ENCODE data around the gene TMCO5A.

DNA sequence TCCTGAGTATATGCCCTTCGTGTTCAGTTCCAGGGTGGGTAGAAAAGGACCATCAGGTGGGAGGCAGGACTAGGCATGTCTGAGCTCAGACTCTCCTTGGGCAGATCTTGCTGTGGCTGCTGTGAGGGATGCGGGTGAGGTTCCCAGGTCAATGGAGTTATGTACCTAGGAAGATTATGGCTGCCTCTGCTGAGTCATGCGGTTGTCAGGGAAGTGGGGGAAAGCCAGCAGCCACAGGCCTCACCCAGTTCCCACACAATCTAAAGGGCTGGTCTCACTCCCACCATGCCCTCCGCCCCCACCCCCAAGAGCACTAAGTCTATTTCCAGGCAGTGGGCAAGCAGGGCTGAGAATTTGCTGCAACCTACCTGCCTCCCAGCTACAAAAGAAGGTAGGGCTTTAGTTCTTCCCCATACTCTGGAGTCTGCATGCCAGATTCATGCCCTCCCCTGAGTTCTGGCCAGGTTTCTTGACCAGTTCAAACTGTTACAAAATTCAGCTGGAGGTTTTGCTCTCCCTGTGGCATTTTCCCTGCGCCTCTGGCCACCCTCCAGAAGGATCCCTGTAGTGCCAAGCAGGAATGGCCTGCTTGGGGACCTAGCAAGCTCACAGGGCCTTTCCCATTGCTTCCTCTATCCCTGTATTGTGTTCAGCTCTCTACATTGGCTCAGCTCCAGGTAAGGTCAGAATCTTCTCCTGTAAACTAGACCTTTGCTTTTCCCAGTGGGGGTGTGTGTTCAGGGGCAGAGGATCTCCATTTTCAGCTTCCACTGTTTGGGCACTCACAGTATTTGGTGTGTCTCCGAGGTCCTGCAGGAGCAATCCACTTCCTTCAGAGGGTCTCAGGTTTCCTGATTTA is 12.7 kb upstream of the TMCO5A start:
- TF ChIP-seq, protein P1, sequence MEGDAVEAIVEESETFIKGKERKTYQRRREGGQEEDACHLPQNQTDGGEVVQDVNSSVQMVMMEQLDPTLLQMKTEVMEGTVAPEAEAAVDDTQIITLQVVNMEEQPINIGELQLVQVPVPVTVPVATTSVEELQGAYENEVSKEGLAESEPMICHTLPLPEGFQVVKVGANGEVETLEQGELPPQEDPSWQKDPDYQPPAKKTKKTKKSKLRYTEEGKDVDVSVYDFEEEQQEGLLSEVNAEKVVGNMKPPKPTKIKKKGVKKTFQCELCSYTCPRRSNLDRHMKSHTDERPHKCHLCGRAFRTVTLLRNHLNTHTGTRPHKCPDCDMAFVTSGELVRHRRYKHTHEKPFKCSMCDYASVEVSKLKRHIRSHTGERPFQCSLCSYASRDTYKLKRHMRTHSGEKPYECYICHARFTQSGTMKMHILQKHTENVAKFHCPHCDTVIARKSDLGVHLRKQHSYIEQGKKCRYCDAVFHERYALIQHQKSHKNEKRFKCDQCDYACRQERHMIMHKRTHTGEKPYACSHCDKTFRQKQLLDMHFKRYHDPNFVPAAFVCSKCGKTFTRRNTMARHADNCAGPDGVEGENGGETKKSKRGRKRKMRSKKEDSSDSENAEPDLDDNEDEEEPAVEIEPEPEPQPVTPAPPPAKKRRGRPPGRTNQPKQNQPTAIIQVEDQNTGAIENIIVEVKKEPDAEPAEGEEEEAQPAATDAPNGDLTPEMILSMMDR (conservative IDR thresholded peaks at IDR 0.05): no peak
- no peak for TF ChIP-seq EZH2 (IDR thresholded peaks at IDR 0.05; ENCODE audit: low read depth)
